Measurements from ENCODE around the gene RAD51.

Gene RAD51

GRCh38 chr15:40763801-40764628 lies 69.0 kb downstream of the RAD51 start, which contains the start of gene GCHFR:
Gene GCHFR (plus strand): TSS chr15:40764068. CDS start chr15:40764181, 113 bp downstream.
- no peak for DNase-seq

GRCh38 chr15:40764629-40765103 lies 69.7 kb downstream of the RAD51 start:
- no peak for DNase-seq

GRCh38 chr15:40766194-40766815 lies 71.3 kb downstream of the RAD51 start:
- DNase-seq, result no peak

- DNase-seq, result no peak
Measured at GRCh38 chr15:40766906-40767837, 72.2 kb downstream of the RAD51 start.

GRCh38 chr15:40767838-40768500 lies 73.0 kb downstream of the RAD51 start:
- DNase-seq, result no peak

- DNase-seq, result no peak
Measured at GRCh38 chr15:40768521-40769273, 73.7 kb downstream of the RAD51 start.

GRCh38 chr15:40769274-40770146 lies 74.5 kb downstream of the RAD51 start, which contains the start of gene C15orf62:
Gene C15orf62 (plus strand): TSS chr15:40769980. CDS start chr15:40770496, 516 bp downstream.
- DNase-seq, result peak; percentile 37

- DNase-seq, result peak; percentile 8
Measured at GRCh38 chr15:40770147-40770721, 75.3 kb downstream of the RAD51 start.

- DNase-seq, result no peak
Measured at GRCh38 chr15:40771242-40771641, 76.3 kb downstream of the RAD51 start.

GRCh38 chr15:40772014-40772413 lies 77.0 kb downstream of the RAD51 start:
- no peak for DNase-seq

- no peak for DNase-seq
Measured at GRCh38 chr15:40773496-40773895, 78.5 kb downstream of the RAD51 start.

GRCh38 chr15:40773902-40774301 lies 78.9 kb downstream of the RAD51 start:
- DNase-seq, result no peak

GRCh38 chr15:40775007-40775406 lies 80.0 kb downstream of the RAD51 start:
- no peak for DNase-seq

GRCh38 chr15:40775740-40776536 lies 81.0 kb downstream of the RAD51 start:
- DNase-seq, result no peak

- DNase-seq, result no peak
Measured at GRCh38 chr15:40776537-40777141, 81.7 kb downstream of the RAD51 start.
